ENCODE results near the gene AGGF1.

DNA sequence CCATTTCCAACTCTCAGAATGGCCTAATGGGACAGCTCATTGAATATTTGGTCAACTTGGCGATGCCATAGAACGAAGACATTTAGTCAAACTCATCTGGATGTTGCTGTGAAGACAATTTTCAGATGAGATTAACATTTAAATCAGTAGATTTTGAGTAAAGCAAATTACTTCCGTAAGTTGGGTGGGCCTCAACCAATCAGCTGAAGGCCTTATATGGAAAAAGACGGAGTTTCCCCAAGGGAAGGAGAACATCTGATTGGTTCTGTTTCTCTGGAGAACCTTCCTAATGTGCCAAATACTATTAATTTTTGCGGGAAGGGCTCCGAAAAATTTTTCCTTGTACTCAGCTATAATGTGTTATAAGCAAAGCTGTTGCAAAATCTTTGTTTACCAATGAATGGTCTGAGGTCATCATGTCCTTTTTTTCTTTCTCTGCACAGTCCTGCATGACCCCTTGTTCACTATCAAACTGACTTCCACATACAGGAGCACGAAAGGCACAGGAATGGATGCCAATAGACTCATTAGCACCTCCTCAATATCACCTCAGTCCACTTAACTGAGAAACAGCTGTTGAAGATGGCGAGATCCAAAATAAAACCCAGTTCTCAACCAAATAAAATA is 49.6 kb upstream of the AGGF1 start:
- no peak for TF ChIP-seq EZH2 (IDR thresholded peaks at IDR 0.05; ENCODE audit: low read length)
- TF ChIP-seq, protein P1, sequence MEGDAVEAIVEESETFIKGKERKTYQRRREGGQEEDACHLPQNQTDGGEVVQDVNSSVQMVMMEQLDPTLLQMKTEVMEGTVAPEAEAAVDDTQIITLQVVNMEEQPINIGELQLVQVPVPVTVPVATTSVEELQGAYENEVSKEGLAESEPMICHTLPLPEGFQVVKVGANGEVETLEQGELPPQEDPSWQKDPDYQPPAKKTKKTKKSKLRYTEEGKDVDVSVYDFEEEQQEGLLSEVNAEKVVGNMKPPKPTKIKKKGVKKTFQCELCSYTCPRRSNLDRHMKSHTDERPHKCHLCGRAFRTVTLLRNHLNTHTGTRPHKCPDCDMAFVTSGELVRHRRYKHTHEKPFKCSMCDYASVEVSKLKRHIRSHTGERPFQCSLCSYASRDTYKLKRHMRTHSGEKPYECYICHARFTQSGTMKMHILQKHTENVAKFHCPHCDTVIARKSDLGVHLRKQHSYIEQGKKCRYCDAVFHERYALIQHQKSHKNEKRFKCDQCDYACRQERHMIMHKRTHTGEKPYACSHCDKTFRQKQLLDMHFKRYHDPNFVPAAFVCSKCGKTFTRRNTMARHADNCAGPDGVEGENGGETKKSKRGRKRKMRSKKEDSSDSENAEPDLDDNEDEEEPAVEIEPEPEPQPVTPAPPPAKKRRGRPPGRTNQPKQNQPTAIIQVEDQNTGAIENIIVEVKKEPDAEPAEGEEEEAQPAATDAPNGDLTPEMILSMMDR (optimal IDR thresholded peaks at IDR 0.05 in 1 of 3, IDR thresholded peaks at IDR 0.05 in 1 of 3, conservative IDR thresholded peaks at IDR 0.05 in 1 of 3; ENCODE audit: extremely low read depth in 1 of 3, insufficient read depth in 2 of 3, low read length in 3 of 3), result no peak
